GM10266 (cell line): ENCODE results near the gene MCF2.

Experiments used
- DNase-seq: peaks from one replicate; pipeline ENCODE4 v3.0.0; 2012; ENCODE audit errors: extremely low spot score
- TF ChIP-seq, protein P1 (sequence below): IDR thresholded peaks from 2 replicates; pipeline ENCODE4 v1.5.1; 2012; ENCODE audit warnings: mild to moderate bottlenecking, low read depth; ENCODE audit not compliant: control insufficient read depth, insufficient read depth; ENCODE audit errors: missing control alignments

The MCF2 gene

DNA sequence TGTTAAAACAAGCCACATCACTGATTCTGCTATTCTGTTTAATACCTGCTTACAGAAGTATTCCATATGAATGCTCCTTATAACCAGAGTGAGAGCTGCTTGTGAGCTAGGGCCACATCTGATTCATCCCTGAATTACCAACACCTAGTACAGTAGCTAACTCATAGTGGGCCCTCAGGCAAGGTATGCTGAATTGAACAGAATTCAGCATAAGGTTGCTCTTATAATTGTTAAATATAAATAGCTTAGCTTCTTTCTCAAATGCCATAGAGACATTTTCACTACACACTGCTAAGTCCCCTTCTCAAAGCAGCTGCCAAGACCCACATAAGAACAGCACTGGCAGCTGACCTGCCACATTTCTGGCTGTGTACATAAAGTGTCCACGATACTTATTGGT is 27.0 kb upstream of the MCF2 start:
- DNase-seq, result no peak
- TF ChIP-seq, protein P1, sequence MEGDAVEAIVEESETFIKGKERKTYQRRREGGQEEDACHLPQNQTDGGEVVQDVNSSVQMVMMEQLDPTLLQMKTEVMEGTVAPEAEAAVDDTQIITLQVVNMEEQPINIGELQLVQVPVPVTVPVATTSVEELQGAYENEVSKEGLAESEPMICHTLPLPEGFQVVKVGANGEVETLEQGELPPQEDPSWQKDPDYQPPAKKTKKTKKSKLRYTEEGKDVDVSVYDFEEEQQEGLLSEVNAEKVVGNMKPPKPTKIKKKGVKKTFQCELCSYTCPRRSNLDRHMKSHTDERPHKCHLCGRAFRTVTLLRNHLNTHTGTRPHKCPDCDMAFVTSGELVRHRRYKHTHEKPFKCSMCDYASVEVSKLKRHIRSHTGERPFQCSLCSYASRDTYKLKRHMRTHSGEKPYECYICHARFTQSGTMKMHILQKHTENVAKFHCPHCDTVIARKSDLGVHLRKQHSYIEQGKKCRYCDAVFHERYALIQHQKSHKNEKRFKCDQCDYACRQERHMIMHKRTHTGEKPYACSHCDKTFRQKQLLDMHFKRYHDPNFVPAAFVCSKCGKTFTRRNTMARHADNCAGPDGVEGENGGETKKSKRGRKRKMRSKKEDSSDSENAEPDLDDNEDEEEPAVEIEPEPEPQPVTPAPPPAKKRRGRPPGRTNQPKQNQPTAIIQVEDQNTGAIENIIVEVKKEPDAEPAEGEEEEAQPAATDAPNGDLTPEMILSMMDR, result no peak

DNA sequence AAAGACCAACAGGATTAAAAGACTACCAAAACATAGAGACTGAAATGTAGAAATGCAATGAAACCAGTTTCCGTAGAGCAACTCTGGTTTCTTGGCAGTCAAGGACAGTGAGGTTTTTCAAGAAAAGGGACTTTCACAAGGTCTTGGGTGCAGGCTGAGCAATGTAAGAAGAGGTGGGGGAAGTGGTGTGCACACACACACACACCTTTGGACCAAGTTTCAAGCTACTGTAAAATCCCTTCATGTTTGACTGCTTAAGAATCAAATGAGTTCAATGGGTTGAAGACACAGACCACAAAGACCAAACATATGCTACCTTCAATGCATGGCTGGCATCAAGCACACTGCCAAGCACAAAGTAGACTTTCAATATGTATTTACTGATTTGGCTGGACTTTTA is 17.8 kb upstream of the MCF2 start:
- DNase-seq, result no peak
- TF ChIP-seq, protein P1, result no peak

DNA sequence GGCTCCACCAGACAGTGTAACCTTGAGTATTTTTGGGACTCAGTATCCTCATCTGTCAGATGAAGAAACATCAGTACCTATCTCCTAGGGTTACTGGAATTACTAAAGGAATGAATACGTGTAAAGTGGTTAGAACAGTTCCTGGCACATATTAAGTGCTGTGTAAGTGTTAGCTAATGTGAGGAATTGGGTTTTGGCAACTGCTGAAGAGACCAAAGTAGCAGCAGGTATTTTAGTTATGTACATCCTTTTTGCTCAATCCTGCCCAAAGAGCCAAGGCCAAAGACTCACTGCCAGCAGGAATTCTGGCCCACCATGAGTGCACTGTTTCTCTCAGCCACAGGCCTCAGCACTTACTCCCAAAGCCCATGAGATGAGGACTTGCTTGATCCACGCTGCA is 16.7 kb upstream of the MCF2 start:
- DNase-seq, result no peak
- TF ChIP-seq, protein P1, result no peak

DNA sequence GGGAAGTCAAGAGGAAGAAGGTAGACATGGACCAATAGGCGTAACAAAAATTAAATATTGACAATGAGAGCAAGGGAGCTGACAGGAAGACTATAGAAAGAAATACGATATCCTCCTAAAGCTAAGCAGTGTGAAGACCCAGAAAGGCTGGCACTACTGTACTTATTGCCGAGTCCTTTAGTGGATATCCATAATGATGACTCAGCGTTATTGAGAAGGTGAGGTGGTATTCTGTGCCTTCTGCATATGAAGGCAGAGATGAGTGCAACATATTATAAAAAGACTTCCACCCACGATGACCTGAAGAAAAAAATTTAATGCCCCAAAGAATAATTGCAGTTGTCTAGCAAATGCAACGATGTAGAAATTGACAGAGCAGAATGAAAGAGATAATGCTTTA is 13.0 kb upstream of the MCF2 start:
- TF ChIP-seq, protein P1, result no peak

DNA sequence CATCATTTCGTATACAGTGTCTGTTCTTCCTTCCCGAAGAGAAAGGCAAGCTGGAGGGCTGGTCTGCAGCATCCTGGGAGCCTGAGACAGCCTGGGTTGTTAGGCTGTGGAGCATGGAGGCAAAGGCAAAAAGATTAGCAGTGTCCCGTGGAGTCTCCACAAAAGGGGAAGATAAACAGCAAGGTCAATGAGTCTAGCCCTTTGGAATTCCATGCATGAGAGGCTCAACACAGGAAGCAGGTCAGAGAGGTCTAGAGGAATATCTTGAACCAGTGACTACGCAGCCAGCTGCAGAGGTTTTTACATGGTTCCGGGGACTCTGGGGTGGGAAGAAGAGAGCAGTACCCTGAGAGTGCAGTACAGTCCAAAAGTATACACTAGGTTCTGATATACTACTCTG is 12.2 kb upstream of the MCF2 start:
- no peak for DNase-seq
- TF ChIP-seq, protein P1, result no peak

More for the DNA sequence above, 13.0 kb upstream of the MCF2 start:
- DNase-seq, result no peak

DNA sequence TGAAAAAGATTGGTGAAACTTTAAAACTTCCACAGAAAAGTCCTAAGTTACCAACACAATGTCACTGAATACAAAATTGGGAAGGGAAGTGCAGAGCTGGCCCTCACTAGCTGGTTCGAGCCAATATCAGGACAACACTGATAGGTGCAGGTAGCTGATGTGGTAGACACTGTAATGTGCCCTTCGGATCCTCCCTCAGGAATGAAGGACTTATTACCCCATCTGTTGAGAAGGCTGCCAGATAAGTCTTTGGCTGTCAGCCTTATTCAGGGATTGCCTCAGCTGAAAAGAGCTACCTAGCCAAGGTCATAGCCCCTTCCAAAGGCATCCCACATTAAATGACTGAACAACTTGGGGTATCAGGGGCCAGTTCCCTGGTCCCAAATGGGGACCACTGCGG is 5.3 kb downstream of the MCF2 start:
- TF ChIP-seq, protein P1, result no peak
- DNase-seq, result no peak

DNA sequence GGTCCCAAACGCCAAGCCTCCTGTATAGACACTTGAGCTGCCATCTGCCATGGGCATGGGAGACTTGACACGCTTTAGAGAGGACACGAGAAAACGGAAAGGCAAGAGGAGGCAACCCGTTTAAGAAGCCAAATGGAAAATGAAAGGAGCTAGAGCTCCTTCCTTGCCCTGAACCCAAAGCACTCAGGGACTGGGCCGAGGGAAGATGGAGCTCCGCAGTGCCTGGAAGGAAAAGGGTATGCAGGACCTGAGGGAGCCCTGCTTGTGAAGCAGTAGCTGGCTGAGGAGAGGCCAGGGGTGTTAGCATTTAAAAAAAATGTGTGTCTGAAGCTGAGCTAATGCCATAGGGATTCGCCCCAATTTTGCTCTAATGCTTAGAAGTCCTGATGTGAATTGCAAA is 15.1 kb downstream of the MCF2 start:
- TF ChIP-seq, protein P1, result no peak

More for the DNA sequence above, 15.1 kb downstream of the MCF2 start:
- no peak for DNase-seq
